HG02870 (cell line): ENCODE results near the gene PPP4R4.

Source experiments
- ATAC-seq: cut with Tn5 transposase; IDR thresholded peaks from one replicate; pipeline ENCODE4 v1.9.1; 2021; ENCODE audit warnings: mild to moderate bottlenecking, moderate library complexity; ENCODE audit not compliant: unreplicated experiment

The PPP4R4 gene

GRCh38 chr14:94173885-94174603 lies at the start of gene PPP4R4:
TSS of gene PPP4R4 (plus strand) at chr14:94174322. CDS start at chr14:94174466, 144 bp downstream.
- ATAC-seq = peak; percentile 82

- no peak for ATAC-seq
Observed at GRCh38 chr14:94124582-94125377, 49.3 kb upstream of the PPP4R4 start.

GRCh38 chr14:94125659-94126418 lies 48.3 kb upstream of the PPP4R4 start:
- no peak for ATAC-seq

- no peak for ATAC-seq
Observed at GRCh38 chr14:94126419-94126677, 47.8 kb upstream of the PPP4R4 start.

GRCh38 chr14:94126800-94127199 lies 47.3 kb upstream of the PPP4R4 start:
- ATAC-seq = no peak

GRCh38 chr14:94127330-94127729 lies 46.8 kb upstream of the PPP4R4 start:
- ATAC-seq = no peak

- ATAC-seq = no peak
Observed at GRCh38 chr14:94128216-94128839, 45.8 kb upstream of the PPP4R4 start.

GRCh38 chr14:94129111-94129757 lies 44.9 kb upstream of the PPP4R4 start, which contains the start of gene IFI27L2:
TSS of gene IFI27L2 (minus strand) at chr14:94129604. CDS start at chr14:94129564, 40 bp downstream.
- peak; percentile 94 for ATAC-seq

GRCh38 chr14:94129758-94130414 lies 44.2 kb upstream of the PPP4R4 start:
- no peak for ATAC-seq

GRCh38 chr14:94132285-94132887 lies 41.7 kb upstream of the PPP4R4 start:
- ATAC-seq = no peak

- ATAC-seq = no peak
Observed at GRCh38 chr14:94135476-94135875, 38.6 kb upstream of the PPP4R4 start.

GRCh38 chr14:94136575-94137331 lies 37.4 kb upstream of the PPP4R4 start:
- ATAC-seq = peak; percentile 79

GRCh38 chr14:94138251-94138650 lies 35.9 kb upstream of the PPP4R4 start:
- no peak for ATAC-seq

GRCh38 chr14:94139006-94139405 lies 35.1 kb upstream of the PPP4R4 start:
- no peak for ATAC-seq

- no peak for ATAC-seq
Observed at GRCh38 chr14:94139421-94139820, 34.7 kb upstream of the PPP4R4 start.

GRCh38 chr14:94142247-94142646 lies 31.9 kb upstream of the PPP4R4 start:
- ATAC-seq = no peak

GRCh38 chr14:94142836-94143235 lies 31.3 kb upstream of the PPP4R4 start:
- ATAC-seq = no peak

GRCh38 chr14:94143239-94143638 lies 30.9 kb upstream of the PPP4R4 start:
- no peak for ATAC-seq

GRCh38 chr14:94143711-94144110 lies 30.4 kb upstream of the PPP4R4 start:
- ATAC-seq = no peak
